Spinal cord (tissue), 10 donors: ENCODE measurements around the gene STAM. TPM values are rescaled to one million over a fixed set of nuclear protein-coding genes. Genes with fewer than 3 reads are reported as not detected.

Source experiments
- DNase-seq, 6 donors: peaks; one replicate each; pipeline versions ENCODE4 v3.0.0 to v3.0.0-alpha.2; 2013 to 2015; ENCODE audit warnings: low spot score in 6 of 6, low read depth in 4 of 6
- H3K27ac ChIP-seq: one replicate; pipeline ENCODE4 v1.5.1; 2013; ENCODE audit warnings: low read depth, low read length, control low read depth
- H3K27me3 ChIP-seq: one replicate; pipeline ENCODE4 v1.6.1; 2013; ENCODE audit warnings: low read length; ENCODE audit not compliant: control insufficient read depth, insufficient read depth
- H3K36me3 ChIP-seq: one replicate; pipeline ENCODE4 v1.6.1; 2013; ENCODE audit warnings: low read length; ENCODE audit not compliant: control insufficient read depth, insufficient read depth
- H3K4me1 ChIP-seq: one replicate; pipeline ENCODE4 v1.6.1; 2013; ENCODE audit warnings: low read length; ENCODE audit not compliant: control insufficient read depth, insufficient read depth
- H3K4me3 ChIP-seq: one replicate; pipeline ENCODE4 v1.5.1; 2013; ENCODE audit warnings: low read depth, low read length, control low read depth
- H3K9me3 ChIP-seq: one replicate; pipeline ENCODE4 v1.6.1; 2013; ENCODE audit warnings: low read length; ENCODE audit not compliant: control insufficient read depth, insufficient read depth
- WGBS: methylation state at CpG from one replicate; pipeline ENCODE4 v1.1.5; 2013; ENCODE audit warnings: missing lambda C conversion rate; ENCODE audit not compliant: insufficient coverage; 5-methylcytosine and 5-hydroxymethylcytosine counted together
- polyA plus RNA-seq, 2 donors: library from polyadenylated mRNA; unstranded; fragments of 120-200 nt; gene quantifications; one replicate each; pipeline ENCODE4 v1.2.1, GENCODE V29; 2013; ENCODE audit not compliant: insufficient read length in 2 of 2
- total RNA-seq, 2 donors: library from RNA; depleted of rRNA in 1 of 2; stranded (reverse); fragments of 120-200 nt in 1 of 2; fragments of >200 nt in 1 of 2; gene quantifications; one replicate each; pipeline versions ENCODE4 v1.2.3 to v1.2.4, GENCODE V29; 2013 to 2014
- donor health status: healthy.

STAM gene
- total and polyA plus RNA-seq, 4 donors = 29.9 to 55.3 (median 41.8) TPM

GRCh38 chr10:17657103-17657500 is 13.2 kb downstream of the STAM start:
- Histone ChIP-seq H3K4me1 (no peaks in the 10 kb centered on the region), H3K9me3 (peaks cover 4% of the 10 kb centered on the region), H3K27ac (no peak overlapping the region), H3K27me3 (no peaks in the 10 kb centered on the region), H3K36me3 (no peaks in the 10 kb centered on the region), H3K4me3 (no peak overlapping the region)
- WGBS = no CpG with 5 or more reads among the region's 1 CpG
- no peak for DNase-seq

GRCh38 chr10:17659365-17659764 is 15.4 kb downstream of the STAM start:
- no peak overlapping the region for H3K4me3 ChIP-seq
- no peaks in the 10 kb centered on the region for H3K36me3 ChIP-seq
- H3K9me3 ChIP-seq = peaks cover 4% of the 10 kb centered on the region
- H3K4me1 ChIP-seq = no peaks in the 10 kb centered on the region
- no peaks in the 10 kb centered on the region for H3K27me3 ChIP-seq
- no peak overlapping the region for H3K27ac ChIP-seq
- WGBS = no CpG with 5 or more reads among the region's 4 CpGs
- DNase-seq = no peak

- H3K27me3 ChIP-seq = no peaks in the 10 kb centered on the region
- no peak overlapping the region for H3K27ac ChIP-seq
- no peaks in the 10 kb centered on the region for H3K4me1 ChIP-seq
- no peaks in the 10 kb centered on the region for H3K36me3 ChIP-seq
- no peak overlapping the region for H3K4me3 ChIP-seq
- DNase-seq = no peak
- peaks cover 4% of the 10 kb centered on the region for H3K9me3 ChIP-seq
Measured at GRCh38 chr10:17660921-17661320, 17.0 kb downstream of the STAM start.

DNA sequence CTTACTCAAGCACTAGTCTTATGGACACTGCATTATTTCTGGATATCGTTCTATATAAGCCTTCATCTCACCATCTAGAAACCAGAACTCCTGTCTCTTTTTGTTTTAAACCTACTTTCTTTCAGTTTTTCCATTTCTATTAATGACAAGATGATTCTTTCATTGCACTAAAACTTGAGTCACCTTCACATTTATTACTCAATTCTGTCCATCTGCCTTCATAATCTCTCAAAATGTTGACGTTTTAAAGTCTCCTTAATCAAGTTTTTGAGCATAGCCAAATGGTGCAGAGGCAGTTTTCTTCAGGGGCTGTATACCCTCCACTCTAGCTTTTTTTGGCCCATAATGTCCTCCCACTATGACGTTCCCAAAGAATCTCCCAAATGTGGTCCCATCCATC is 17.6 kb downstream of the STAM start:
- Histone ChIP-seq H3K4me1 (no peaks in the 10 kb centered on the region), H3K27me3 (no peaks in the 10 kb centered on the region), H3K9me3 (peaks cover 4% of the 10 kb centered on the region), H3K27ac (no peak overlapping the region), H3K4me3 (no peak overlapping the region), H3K36me3 (no peaks in the 10 kb centered on the region)
- WGBS = 100% methylated on average over 1 of the region's 3 CpGs
- no peak for DNase-seq

- Histone ChIP-seq H3K36me3 (no peaks in the 10 kb centered on the region), H3K27ac (no peak overlapping the region), H3K27me3 (no peaks in the 10 kb centered on the region), H3K4me3 (no peak overlapping the region), H3K9me3 (no peaks in the 10 kb centered on the region), H3K4me1 (no peaks in the 10 kb centered on the region)
- WGBS = no CpG with 5 or more reads among the region's 2 CpGs
- DNase-seq = no peak
Measured at GRCh38 chr10:17662193-17663138, 18.5 kb downstream of the STAM start.

GRCh38 chr10:17663450-17663849 is 19.5 kb downstream of the STAM start:
- Histone ChIP-seq H3K4me3 (no peak overlapping the region), H3K36me3 (no peaks in the 10 kb centered on the region), H3K4me1 (no peaks in the 10 kb centered on the region), H3K27ac (no peak overlapping the region), H3K27me3 (no peaks in the 10 kb centered on the region), H3K9me3 (no peaks in the 10 kb centered on the region)
- DNase-seq = no peak
- no CpG with 5 or more reads among the region's 1 CpG for WGBS

- Histone ChIP-seq H3K27ac (peak overlapping the region; percentile 58), H3K4me1 (no peaks in the 10 kb centered on the region), H3K36me3 (no peaks in the 10 kb centered on the region), H3K9me3 (no peaks in the 10 kb centered on the region), H3K4me3 (no peak overlapping the region), H3K27me3 (no peaks in the 10 kb centered on the region)
- no CpG with 5 or more reads among the region's 4 CpGs for WGBS
- peak in 1 of 6 donors; percentile 8 for DNase-seq
Measured at GRCh38 chr10:17665747-17666146, 21.8 kb downstream of the STAM start.

- no peaks in the 10 kb centered on the region for H3K4me1 ChIP-seq
- H3K4me3 ChIP-seq = no peak overlapping the region
- H3K27me3 ChIP-seq = no peaks in the 10 kb centered on the region
- 71% methylated on average over 1 of the region's 6 CpGs for WGBS
- H3K9me3 ChIP-seq = no peaks in the 10 kb centered on the region
- H3K27ac ChIP-seq = no peak overlapping the region
- no peaks in the 10 kb centered on the region for H3K36me3 ChIP-seq
- peak in 1 of 6 donors; percentile 6 for DNase-seq
Measured at GRCh38 chr10:17668435-17669184, 24.7 kb downstream of the STAM start.

- no peaks in the 10 kb centered on the region for H3K36me3 ChIP-seq
- no peak for DNase-seq
- H3K27ac ChIP-seq = no peak overlapping the region
- no peak overlapping the region for H3K4me3 ChIP-seq
- WGBS = 96% methylated on average over 5 of the region's 11 CpGs
- H3K9me3 ChIP-seq = no peaks in the 10 kb centered on the region
- no peaks in the 10 kb centered on the region for H3K27me3 ChIP-seq
- H3K4me1 ChIP-seq = no peaks in the 10 kb centered on the region
Measured at GRCh38 chr10:17669185-17669872, 25.4 kb downstream of the STAM start.
